DLD1 (cell line): ENCODE measurements around the gene UQCRC1.

Experiments
- in situ Hi-C: cut with HindIII; loops from 2 replicates; pipeline ENCODE4 v1.10.0; 2017; ENCODE audit warnings: low sequenced_read_pairs

The UQCRC1 gene

GRCh38 chr3:48575366-48575765, 34.1 kb downstream of the UQCRC1 start:
- in situ Hi-C loops, result no loop called here

GRCh38 chr3:48573973-48574585, 35.4 kb downstream of the UQCRC1 start:
- in situ Hi-C loops, result no loop called here

GRCh38 chr3:48572517-48572916, 36.9 kb downstream of the UQCRC1 start:
- in situ Hi-C loops, result no loop called here

DNA sequence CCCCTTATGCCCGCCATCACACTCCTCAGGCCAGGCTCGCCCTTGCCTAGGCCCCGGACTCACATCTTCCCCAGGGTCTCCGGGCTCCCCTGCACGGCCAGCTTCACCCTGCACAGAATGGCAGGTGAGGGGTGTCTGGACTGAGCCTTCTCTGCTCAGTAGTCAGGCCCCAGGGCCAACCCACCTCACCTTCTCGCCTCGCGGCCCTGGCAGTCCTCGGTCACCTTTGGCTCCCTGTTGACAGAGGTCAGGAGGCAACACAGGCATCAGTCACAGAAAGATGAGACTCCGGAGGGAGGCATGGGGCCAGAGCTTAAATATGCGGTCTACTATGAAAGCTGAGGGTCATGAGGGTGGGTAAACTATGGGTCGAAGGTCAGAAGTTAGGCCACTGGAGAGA, 37.5 kb downstream of the UQCRC1 start:
- in situ Hi-C loops, result no loop called here

DNA sequence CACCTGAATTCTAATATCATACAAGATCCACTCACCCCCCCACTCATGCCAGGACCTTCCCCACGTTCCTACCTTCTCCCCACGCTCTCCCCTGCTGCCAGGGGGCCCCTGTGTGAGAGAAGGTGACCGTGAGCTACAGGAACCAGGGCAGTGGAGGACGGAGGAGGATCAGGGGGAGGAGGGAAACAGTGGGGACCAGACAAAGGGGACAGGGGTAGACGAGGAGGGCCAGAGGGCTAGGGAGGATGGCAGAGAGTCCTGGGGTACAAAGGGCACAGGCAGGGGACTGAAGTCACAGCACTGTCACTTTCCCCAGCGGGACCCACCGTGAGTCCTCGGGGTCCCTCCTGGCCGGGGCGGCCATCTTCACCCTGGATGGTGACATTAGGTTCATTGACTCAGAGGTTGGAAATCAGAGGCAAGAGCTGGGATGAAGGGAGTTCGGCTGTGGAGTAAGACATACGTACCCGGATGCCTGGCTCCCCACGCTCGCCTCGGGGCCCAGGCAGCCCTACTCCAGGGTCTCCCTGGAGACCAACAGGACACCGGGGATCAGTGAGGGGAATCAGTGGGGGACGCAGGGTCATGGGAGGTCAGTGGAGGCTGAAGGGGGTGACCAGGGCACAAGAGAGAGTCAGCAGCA, 39.5 kb downstream of the UQCRC1 start:
- in situ Hi-C loops, result no loop called here

DNA sequence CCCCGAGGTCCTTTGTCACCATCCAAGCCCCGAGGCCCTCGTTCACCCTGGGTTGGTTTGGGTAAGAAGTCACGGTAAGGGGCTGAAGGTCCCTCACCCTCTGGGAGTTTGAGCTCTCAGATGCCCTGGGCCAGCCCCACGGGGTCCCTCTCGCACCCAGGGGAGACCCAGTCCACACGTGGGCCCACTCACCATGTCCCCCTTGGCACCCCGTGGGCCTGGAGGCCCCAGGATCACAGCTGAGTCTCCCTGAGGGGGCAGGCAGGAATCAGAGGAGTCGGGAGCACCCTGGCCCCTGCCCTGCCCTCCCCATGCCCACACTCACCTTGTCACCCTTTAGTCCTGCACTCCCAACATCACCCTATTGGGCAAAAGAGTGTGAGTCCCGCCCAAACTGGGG, 40.0 kb downstream of the UQCRC1 start:
- in situ Hi-C loops, result no loop called here

- in situ Hi-C loops, result no loop called here
Observed at GRCh38 chr3:48568476-48568875, 41.0 kb downstream of the UQCRC1 start.

DNA sequence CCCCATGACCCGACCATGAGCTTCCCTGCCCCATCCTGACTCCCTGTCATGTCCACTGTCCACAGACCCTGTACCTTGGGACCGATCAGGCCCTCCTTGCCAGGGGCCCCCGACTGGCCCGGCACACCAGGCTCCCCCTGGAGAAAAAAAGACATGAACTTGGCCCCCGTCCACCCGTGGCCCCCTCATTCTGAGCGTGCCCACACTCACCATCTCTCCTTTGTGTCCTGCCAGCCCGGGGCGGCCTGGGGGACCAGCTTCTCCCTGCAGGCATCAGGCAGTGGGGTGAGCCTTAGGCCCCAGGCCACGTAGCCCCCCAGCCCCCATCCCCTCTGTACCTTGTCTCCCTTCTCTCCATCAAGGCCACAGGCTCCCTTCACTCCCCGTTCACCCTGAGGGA, 41.9 kb downstream of the UQCRC1 start:
- in situ Hi-C loops, result no loop called here

- in situ Hi-C loops, result no loop called here
Observed at GRCh38 chr3:48567090-48567489, 42.4 kb downstream of the UQCRC1 start.

DNA sequence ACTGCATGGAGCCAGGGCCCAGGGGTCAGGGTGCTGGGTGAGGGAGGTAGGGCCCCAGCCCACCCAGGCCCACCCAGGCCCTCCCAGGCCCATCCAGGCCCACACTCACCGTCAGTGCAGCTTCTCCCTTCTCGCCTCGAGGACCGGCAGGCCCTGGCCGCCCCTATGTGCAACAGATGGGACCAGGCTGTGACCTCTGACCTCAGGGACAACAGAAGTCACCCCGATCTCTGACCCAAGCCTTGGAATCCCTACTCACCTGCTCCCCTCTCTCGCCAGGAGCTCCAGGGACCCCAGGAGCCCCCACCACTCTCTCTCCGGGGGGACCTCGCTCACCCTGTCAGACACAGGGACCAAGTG, 43.1 kb downstream of the UQCRC1 start:
- in situ Hi-C loops, result no loop called here

DNA sequence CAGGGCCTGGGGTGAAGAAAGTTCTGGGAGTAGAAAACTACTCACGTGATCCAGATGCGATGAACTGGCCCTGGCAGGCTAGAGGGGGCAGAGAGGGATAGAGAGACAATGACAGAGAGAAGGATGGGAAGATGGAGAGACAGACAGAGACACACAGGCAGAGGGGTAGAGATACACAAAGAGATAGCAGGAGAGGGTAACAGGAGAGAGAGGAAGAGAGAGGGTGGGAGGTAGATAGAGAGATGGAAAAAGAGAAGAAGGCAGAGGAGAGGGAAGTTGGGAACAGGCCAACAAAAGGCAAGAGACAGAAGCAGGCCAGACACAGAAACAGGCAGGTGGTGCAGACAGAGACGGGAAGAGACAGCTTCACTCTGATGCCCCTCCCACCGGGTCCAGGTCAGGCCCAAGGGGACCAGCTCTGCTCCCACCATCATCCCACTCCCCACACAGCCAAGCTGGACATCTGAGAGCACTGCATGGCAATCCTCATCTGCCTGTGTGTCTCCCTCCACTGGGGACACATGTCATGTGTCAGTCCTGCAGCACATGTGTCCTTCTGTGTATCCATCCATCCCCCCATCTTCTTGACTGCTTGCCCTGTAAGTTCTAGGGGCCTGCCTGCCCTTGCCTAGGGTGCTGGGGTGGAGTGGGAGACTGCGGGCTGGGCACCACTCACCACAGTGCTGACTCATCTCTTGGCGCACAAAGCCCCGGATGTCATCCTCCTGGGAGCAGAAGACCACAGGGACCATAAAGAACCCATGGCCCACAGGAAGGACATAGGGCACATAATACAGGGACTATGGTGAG, 43.6 kb downstream of the UQCRC1 start:
- in situ Hi-C loops, result no loop called here

DNA sequence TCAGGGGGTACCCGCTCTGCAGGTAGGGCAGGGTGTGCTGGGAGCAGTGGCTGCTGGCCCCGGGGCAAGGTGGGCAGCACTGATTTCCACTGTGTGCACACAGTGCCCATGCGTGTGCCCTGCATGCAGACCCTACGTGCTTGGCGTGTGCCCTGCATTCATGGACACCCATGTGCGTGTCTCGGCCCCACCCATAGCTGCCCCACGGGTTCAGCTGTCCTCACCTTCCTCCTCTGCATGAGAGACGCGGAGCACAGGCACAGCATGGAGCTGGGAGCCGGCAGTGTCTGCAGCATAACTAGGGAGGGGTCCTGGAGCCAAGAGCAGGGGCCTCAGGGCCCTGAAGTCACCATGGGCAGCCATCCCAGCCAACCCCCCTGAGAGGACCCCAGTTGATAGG, 44.3 kb downstream of the UQCRC1 start:
- in situ Hi-C loops, result no loop called here

DNA sequence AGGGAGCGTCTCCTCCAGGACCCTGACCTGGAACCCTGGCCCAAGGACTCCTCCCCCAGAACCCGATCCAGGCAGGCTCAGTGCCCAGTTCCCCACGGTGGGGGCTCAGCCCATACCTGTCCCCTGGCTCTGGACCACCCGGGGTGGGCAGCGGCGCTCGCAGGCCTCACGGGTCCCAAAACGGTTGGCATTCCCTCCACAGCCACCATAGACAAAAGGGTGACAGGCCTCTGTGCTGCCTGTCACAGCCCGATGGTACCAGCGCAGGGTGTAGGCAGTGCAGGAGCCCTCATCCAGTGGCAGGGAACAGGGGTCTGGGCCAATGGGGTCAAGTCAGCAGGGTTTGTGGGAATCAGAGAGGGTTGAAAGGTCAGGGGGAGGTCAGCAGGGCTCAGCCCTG, 44.8 kb downstream of the UQCRC1 start:
- in situ Hi-C loops, result no loop called here

- in situ Hi-C loops, result no loop called here
Observed at GRCh38 chr3:48564022-48564421, 45.4 kb downstream of the UQCRC1 start.

DNA sequence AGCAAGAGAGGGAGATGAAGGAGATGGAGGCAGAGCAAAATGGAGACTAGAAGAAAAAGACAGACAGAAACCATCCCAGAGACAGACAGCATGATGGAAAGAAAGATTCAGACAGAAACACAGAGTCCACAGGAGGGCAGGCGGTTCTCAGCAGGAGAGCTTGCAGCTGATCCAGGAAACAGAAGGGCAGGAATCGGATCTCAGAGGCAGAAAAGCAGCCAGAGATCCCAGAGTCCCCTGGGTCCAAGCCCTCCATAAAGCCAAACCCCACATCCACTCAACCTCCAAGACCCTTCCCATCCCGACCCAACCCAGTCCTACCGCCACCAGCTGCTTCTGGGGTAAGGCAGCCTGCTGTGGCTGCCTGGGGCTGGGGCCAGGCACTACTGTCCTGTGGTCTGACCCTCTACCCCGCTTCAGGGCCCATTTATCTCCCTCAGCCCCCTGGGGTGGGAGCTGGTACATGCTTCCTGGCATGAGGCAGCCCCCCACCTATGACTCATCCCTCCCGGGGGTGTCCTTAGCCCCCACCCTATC, 46.0 kb downstream of the UQCRC1 start, which contains the start of gene UCN2:
TSS of gene UCN2 (minus strand) at position 400 of the 537 bp plus-strand sequence. CDS start 657 bp downstream, outside the sequence.
- in situ Hi-C loops, result no loop called here

DNA sequence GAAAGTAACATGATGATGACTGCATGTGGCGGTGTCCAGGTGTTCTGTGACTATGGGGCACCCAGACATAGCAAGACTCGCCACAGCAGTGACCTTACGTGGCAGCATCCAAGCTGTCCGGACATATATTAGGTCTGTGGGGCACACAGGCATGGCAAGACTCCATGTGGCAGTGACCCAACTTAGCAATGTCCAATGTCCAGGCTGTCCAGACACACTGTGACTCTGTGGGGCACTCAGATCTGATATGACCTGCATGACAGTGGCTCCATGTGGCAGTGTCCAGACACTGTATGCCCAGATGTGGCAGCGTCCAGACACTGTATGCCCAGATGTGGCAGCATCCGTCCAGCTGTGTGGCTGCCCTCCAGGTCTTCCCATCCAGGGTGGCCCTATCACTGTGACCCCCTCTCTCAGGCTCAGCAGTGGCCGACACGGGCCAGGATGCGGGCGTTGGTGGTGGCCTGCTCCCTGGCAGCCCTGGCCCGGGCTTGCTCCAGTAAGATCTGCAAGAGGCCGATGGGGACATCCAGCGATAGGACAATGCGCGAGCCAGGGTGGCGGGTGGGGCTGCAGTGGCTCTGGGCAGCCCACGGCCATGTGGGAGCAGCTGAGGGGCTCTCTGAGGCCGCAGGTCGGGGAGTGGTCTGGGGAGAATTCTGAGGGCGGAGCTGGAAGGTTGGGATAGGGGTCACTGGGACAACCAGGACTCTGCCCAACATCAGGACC, 46.9 kb downstream of the UQCRC1 start:
- in situ Hi-C loops, result no loop called here

GRCh38 chr3:48561045-48561736, 48.3 kb downstream of the UQCRC1 start:
- in situ Hi-C loops, result no loop called here

GRCh38 chr3:48560648-48561018, 48.8 kb downstream of the UQCRC1 start:
- in situ Hi-C loops, result no loop called here

GRCh38 chr3:48558493-48559134, 50.8 kb downstream of the UQCRC1 start:
- in situ Hi-C loops, result loop anchor here (5.0 kb wide), 1 partner anchor 86 kb away; no protein-coding TSS in a partner anchor
